SU-DHL-6 (cell line): ENCODE measurements around the gene GRIN2A.

Experiments
- CTCF ChIP-seq: fragments of 200-600 bp; sonication (generic); IDR thresholded peaks from one replicate; pipeline ENCODE4 v1.5.1; 2017; ENCODE audit warnings: antibody characterized with exemption, mild to moderate bottlenecking, low read length, moderate library complexity; ENCODE audit not compliant: insufficient read depth, poor library complexity, severe bottlenecking
- EZH2phosphoT487 ChIP-seq: fragments of 200-600 bp; sonication (generic), shearing (Covaris generic); conservative IDR thresholded peaks from 2 replicates; pipeline ENCODE4 v1.6.1; 2018; ENCODE audit warnings: mild to moderate bottlenecking, antibody characterized with exemption, low read length, moderate library complexity, mixed read lengths

DNA sequence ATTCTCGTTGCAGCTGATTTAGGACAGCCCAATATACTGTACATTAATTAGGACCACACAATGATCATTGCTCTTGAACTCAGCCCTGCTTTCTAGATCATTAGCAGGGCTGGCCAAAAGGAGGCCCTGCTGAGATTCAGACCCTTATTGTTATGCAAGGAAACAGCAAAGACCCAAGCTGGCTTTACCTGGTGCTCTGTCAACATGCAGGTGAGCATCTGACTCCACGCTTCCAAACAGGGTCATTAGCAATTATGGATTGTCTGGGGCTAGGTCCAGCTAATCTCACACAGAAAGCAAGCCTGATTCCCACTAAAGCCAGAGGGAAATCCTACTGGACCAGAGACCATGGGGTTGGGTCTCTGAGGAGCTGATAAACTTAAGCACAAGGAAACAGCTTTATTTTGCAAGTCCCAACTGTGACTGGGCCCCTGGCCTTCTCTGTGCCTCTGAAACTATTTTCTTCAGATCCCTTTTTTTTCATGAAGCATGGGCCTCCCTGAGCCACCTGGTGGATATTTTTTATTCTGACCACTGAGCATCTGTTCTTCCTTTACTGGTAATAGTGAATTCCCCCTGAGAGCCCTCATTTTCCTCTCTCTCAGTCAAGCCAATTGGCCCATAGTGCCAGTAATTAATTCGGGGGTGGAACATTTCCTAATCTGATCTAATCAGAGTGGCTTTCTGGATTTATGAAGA lies 236.1 kb downstream of the GRIN2A start:
- no peak for TF ChIP-seq CTCF
- TF ChIP-seq EZH2phosphoT487: no peak
